ENCODE measurements around the gene ZNF506. TPM values are rescaled to one million over a fixed set of nuclear protein-coding genes. Genes with fewer than 3 reads are reported as not detected.
"Not testable (repeated sequence)": the region's sequence is repeated elsewhere in the genome, so short reads cannot be mapped to it uniquely, and the experiment has no call there.

The ZNF506 gene
- polyA plus RNA-seq, 4 donors: 2.5 to 27.7 (median 4.7) TPM

DNA sequence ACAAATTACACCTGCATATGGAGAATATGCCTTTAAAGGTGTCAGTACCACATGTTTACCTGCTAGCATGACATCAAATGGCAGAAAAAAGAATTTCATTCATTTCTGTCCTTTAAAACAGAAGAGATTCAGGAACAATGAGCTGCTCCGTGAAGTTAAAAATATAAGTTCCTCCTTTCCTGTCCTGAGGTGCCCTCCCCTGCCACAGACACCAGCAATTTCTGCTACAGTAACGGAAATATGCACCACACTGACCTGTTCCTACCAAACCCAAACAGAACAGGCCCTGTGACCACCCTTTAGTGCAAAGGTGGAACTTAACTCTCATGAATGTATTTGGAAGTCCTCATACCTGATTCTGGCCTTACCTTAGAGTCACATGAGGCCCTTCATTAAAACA, 30.2 kb upstream of the ZNF506 start:
- not testable (repeated sequence) for H3K36me3 ChIP-seq (ENCODE audit: control insufficient read depth in 3 of 3, insufficient read depth in 2 of 3, low read depth in 1 of 3, low read length in 3 of 3); FAIRE-seq
- WGBS, 3 donors: 76 to 79% (median 77%) methylated on average over 2 of the region's 2 CpGs

DNA sequence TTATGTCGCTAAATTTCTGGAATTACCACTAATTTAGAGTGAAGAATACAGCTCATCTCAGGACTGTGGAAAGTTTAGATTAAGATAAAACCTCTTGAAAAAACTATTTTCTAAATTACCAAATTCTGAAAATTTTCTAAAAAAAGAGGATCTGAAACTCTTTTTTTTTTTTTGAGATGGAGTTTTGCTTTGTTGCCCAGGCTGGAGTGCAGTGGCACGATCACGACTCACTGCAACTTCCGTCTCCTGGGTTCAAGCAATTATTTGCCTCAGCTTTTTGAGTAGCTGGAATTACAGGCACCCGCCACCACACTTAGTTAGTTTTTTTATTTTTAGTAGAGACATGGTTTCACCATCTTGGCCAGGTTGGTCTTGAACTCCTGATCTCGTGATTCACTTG, 27.5 kb upstream of the ZNF506 start:
- H3K4me3 ChIP-seq (ENCODE audit: low read depth in 1 of 3, low read length in 3 of 3): no peak overlapping the region
- H3K36me3 ChIP-seq (ENCODE audit: control insufficient read depth in 3 of 3, insufficient read depth in 2 of 3, low read depth in 1 of 3, low read length in 3 of 3): no peaks in the 10 kb centered on the region
- no peak for FAIRE-seq
- no peak overlapping the region for H3K27ac ChIP-seq (ENCODE audit: low read depth in 1 of 3, low read length in 2 of 3)
- 82 to 91% (median 88%) methylated on average over 6 of the region's 6 CpGs for whole genome bisulfite sequencing, 3 donors
- H3K9me3 ChIP-seq (ENCODE audit: control insufficient read depth in 2 of 2, insufficient read depth in 1 of 2, low read depth in 1 of 2, low read length in 1 of 2): peaks cover 0 to 13% of the 10 kb centered on the region in 2 donors
- no peaks in the 10 kb centered on the region for H3K4me1 ChIP-seq (ENCODE audit: control insufficient read depth in 3 of 3, insufficient read depth in 2 of 3, low read depth in 1 of 3, low read length in 2 of 3)
- no peaks in the 10 kb centered on the region for H3K27me3 ChIP-seq (ENCODE audit: control insufficient read depth in 3 of 3, insufficient read depth in 3 of 3, low read length in 3 of 3)
- DNase-seq: no peak

More for the DNA sequence above, 30.2 kb upstream of the ZNF506 start:
- not testable (repeated sequence) for H3K4me1 ChIP-seq (ENCODE audit: control insufficient read depth in 3 of 3, insufficient read depth in 2 of 3, low read depth in 1 of 3, low read length in 2 of 3); H3K4me3 ChIP-seq (ENCODE audit: low read depth in 1 of 3, low read length in 3 of 3); H3K27me3 ChIP-seq (ENCODE audit: control insufficient read depth in 3 of 3, insufficient read depth in 3 of 3, low read length in 3 of 3); H3K27ac ChIP-seq (ENCODE audit: low read depth in 1 of 3, low read length in 2 of 3); DNase-seq; H3K9me3 ChIP-seq (ENCODE audit: control insufficient read depth in 2 of 2, insufficient read depth in 1 of 2, low read depth in 1 of 2, low read length in 1 of 2)

DNA sequence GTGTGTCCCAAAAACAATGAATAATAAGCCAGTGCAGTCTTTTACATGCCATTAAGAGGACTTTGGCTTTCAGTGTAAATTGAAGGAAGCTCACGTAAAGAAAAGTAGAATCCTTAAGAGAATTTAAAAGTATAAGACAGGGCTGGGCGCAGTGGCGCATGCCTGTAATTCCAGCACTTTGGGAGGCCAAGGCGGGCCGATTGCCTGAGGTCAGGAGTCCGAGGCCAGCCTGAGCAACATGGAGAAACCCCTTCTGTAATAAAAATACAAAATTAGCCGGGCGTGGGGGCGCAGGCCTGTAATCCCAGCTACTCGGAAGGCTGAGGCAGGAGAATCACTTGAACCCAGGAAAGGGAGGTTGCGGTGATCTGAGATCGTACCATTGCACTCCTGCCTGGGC, 26.2 kb upstream of the ZNF506 start:
- H3K4me1 ChIP-seq (ENCODE audit: control insufficient read depth in 3 of 3, insufficient read depth in 2 of 3, low read depth in 1 of 3, low read length in 2 of 3): no peaks in the 10 kb centered on the region
- H3K9me3 ChIP-seq (ENCODE audit: control insufficient read depth in 2 of 2, insufficient read depth in 1 of 2, low read depth in 1 of 2, low read length in 1 of 2): peaks cover 0 to 19% of the 10 kb centered on the region in 2 donors
- no peak overlapping the region for H3K27ac ChIP-seq (ENCODE audit: low read depth in 1 of 3, low read length in 2 of 3)
- H3K27me3 ChIP-seq (ENCODE audit: control insufficient read depth in 3 of 3, insufficient read depth in 3 of 3, low read length in 3 of 3): no peaks in the 10 kb centered on the region
- FAIRE-seq (no peak), DNase-seq (no peak)
- no peak overlapping the region for H3K4me3 ChIP-seq (ENCODE audit: low read depth in 1 of 3, low read length in 3 of 3)
- H3K36me3 ChIP-seq (ENCODE audit: control insufficient read depth in 3 of 3, insufficient read depth in 2 of 3, low read depth in 1 of 3, low read length in 3 of 3): no peaks in the 10 kb centered on the region
- WGBS, 3 donors: 95 to 97% (median 96%) methylated on average over 12 of the region's 12 CpGs

DNA sequence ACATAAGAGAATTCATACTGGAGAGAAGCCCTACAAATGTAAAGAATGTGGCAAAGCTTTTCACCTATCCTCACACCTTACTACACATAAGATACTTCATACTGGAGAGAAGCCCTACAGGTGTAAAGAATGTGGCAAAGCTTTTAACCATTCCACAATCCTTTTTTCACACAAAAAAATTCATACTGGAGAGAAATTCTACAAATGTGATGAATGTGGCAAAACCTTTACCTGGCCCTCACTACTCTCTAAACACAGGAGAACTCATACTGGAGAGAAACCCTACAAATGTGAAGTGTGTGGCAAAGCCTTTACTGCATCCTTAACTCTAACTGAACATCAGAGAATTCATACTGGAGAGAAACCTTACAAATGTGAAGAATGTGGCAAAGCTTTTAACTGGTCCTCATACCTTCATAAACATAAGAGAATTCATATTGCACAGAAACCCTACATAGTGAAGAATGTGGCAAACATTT, 14.0 kb upstream of the ZNF506 start:
- FAIRE-seq (no peak), DNase-seq (no peak)
- H3K36me3 ChIP-seq (ENCODE audit: control insufficient read depth in 3 of 3, insufficient read depth in 2 of 3, low read depth in 1 of 3, low read length in 3 of 3): no peaks in the 10 kb centered on the region
- H3K27me3 ChIP-seq (ENCODE audit: control insufficient read depth in 3 of 3, insufficient read depth in 3 of 3, low read length in 3 of 3): no peaks in the 10 kb centered on the region
- no peak overlapping the region for H3K4me3 ChIP-seq (ENCODE audit: low read depth in 1 of 3, low read length in 3 of 3)
- H3K9me3 ChIP-seq (ENCODE audit: control insufficient read depth in 2 of 2, insufficient read depth in 1 of 2, low read depth in 1 of 2, low read length in 1 of 2): peaks cover 5 to 31% of the 10 kb centered on the region in 2 donors
- no peaks in the 10 kb centered on the region for H3K4me1 ChIP-seq (ENCODE audit: control insufficient read depth in 3 of 3, insufficient read depth in 2 of 3, low read depth in 1 of 3, low read length in 2 of 3)
- no peak overlapping the region for H3K27ac ChIP-seq (ENCODE audit: low read depth in 1 of 3, low read length in 2 of 3)

- DNase-seq: no peak
- H3K36me3 ChIP-seq (ENCODE audit: control insufficient read depth in 3 of 3, insufficient read depth in 2 of 3, low read depth in 1 of 3, low read length in 3 of 3): no peaks in the 10 kb centered on the region
- peaks cover 5 to 45% of the 10 kb centered on the region in 2 donors for H3K9me3 ChIP-seq (ENCODE audit: control insufficient read depth in 2 of 2, insufficient read depth in 1 of 2, low read depth in 1 of 2, low read length in 1 of 2)
- no peaks in the 10 kb centered on the region for H3K27me3 ChIP-seq (ENCODE audit: control insufficient read depth in 3 of 3, insufficient read depth in 3 of 3, low read length in 3 of 3)
- WGBS, 3 donors: 93 to 96% (median 94%) methylated on average over 11 of the region's 11 CpGs
- no peak overlapping the region for H3K27ac ChIP-seq (ENCODE audit: low read depth in 1 of 3, low read length in 2 of 3)
- no peak for FAIRE-seq
- no peak overlapping the region for H3K4me3 ChIP-seq (ENCODE audit: low read depth in 1 of 3, low read length in 3 of 3)
- no peaks in the 10 kb centered on the region for H3K4me1 ChIP-seq (ENCODE audit: control insufficient read depth in 3 of 3, insufficient read depth in 2 of 3, low read depth in 1 of 3, low read length in 2 of 3)
Observed at GRCh38 chr19:19826875-19827274, 5.3 kb upstream of the ZNF506 start.

DNA sequence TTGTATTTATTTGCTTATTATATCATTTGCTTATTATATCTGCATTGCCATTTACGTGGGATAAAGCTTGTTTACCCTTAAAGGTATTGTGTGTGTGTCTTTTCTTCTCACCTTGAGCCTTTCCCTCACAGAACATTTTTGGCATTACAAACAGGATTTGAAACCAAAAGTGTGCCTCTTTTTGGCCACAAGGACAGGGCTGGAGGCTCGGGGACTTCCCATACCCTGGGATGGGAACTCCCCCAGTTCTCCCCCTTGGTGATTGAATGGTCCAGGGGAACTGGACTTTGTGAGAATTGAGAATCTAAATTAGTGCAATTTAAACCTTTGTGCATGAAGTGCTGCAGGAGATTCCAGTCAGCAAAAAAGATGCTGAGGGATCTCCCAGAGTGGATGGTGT, 2.4 kb upstream of the ZNF506 start:
- H3K4me3 ChIP-seq (ENCODE audit: low read depth in 1 of 3, low read length in 3 of 3): no peak overlapping the region
- peaks cover 0 to 35% of the 10 kb centered on the region in 2 donors for H3K9me3 ChIP-seq (ENCODE audit: control insufficient read depth in 2 of 2, insufficient read depth in 1 of 2, low read depth in 1 of 2, low read length in 1 of 2)
- no peak overlapping the region for H3K27ac ChIP-seq (ENCODE audit: low read depth in 1 of 3, low read length in 2 of 3)
- FAIRE-seq (no peak), DNase-seq (no peak)
- no peaks in the 10 kb centered on the region for H3K27me3 ChIP-seq (ENCODE audit: control insufficient read depth in 3 of 3, insufficient read depth in 3 of 3, low read length in 3 of 3)
- no peaks in the 10 kb centered on the region for H3K4me1 ChIP-seq (ENCODE audit: control insufficient read depth in 3 of 3, insufficient read depth in 2 of 3, low read depth in 1 of 3, low read length in 2 of 3)
- peaks cover 1 to 3% (median 2%) of the 10 kb centered on the region in 3 donors for H3K36me3 ChIP-seq (ENCODE audit: control insufficient read depth in 3 of 3, insufficient read depth in 2 of 3, low read depth in 1 of 3, low read length in 3 of 3)
- 70 to 78% (median 77%) methylated on average over 2 of the region's 2 CpGs for WGBS, 3 donors

DNA sequence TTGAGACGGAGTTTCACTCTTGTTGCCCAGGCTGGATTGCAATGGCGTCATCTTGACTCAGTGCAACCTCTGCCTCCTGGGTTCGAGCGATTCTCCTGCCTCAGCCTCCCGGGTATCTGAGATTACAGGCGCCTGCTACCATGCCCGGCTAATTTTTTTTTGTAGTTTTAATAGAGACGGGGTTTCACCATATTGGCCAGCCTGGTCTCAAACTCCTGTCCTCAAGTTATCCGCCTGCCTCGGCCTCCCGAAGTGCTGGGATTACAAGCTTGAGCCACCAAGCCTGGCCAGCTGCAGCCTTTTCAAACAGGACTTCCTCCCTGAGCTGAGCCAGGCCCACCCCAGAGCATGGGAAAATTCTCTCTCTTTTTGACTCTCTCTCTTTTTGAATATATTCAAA, 426 bp upstream of the ZNF506 start:
- H3K36me3 ChIP-seq (ENCODE audit: control insufficient read depth in 3 of 3, insufficient read depth in 2 of 3, low read depth in 1 of 3, low read length in 3 of 3); FAIRE-seq; H3K27me3 ChIP-seq (ENCODE audit: control insufficient read depth in 3 of 3, insufficient read depth in 3 of 3, low read length in 3 of 3); H3K4me1 ChIP-seq (ENCODE audit: control insufficient read depth in 3 of 3, insufficient read depth in 2 of 3, low read depth in 1 of 3, low read length in 2 of 3): not testable (repeated sequence)
- Histone ChIP-seq H3K27ac (ENCODE audit: low read depth in 1 of 3, low read length in 2 of 3) (peak overlapping the region; percentile 30 to 97 (median 62)), H3K9me3 (ENCODE audit: control insufficient read depth in 2 of 2, insufficient read depth in 1 of 2, low read depth in 1 of 2, low read length in 1 of 2) (peaks cover 0 to 40% of the 10 kb centered on the region in 2 donors), H3K4me3 (ENCODE audit: low read depth in 1 of 3, low read length in 3 of 3) (peak overlapping the region in 2 of 3 donors; percentile 66 to 87)
- 3 to 11% (median 7%) methylated on average over 11 of the region's 11 CpGs for WGBS, 3 donors
- DNase-seq: peak in 1 of 2 donors; percentile 32

DNA sequence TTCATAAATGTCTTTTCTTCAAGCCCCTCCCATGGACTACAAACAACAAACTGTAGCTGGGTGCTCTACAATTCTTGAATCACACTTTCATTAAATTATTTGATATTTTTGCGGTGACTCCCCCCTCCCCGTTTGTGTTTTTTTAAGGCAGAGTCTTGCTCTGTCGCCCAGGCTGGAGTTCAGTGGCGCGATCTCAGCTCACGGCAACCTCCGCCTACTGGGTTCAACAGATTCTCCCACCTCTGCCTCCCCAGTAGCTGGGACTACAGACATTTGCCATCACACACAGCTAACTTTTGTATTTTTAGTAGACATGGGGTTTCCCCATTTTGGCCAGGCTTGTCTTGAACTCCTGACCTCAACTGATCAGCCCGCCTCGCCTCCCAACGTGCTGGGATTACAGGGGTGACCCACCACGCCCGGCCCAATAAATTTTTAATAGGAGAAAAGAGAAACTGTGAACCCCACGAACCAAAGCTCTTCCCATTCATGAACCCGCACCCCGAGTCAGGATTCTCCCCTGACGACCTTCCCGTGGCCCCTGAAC, 703 bp downstream of the ZNF506 start:
- peaks cover 2 to 12% (median 6%) of the 10 kb centered on the region in 3 donors for H3K36me3 ChIP-seq (ENCODE audit: control insufficient read depth in 3 of 3, insufficient read depth in 2 of 3, low read depth in 1 of 3, low read length in 3 of 3)
- H3K9me3 ChIP-seq (ENCODE audit: control insufficient read depth in 2 of 2, insufficient read depth in 1 of 2, low read depth in 1 of 2, low read length in 1 of 2): peaks cover 0 to 48% of the 10 kb centered on the region in 2 donors
- peak overlapping the region; percentile 65 to 87 (median 66) for H3K4me3 ChIP-seq (ENCODE audit: low read depth in 1 of 3, low read length in 3 of 3)
- no peak for DNase-seq
- H3K4me1 ChIP-seq (ENCODE audit: control insufficient read depth in 3 of 3, insufficient read depth in 2 of 3, low read depth in 1 of 3, low read length in 2 of 3): peaks cover 0 to 2% (median 0%) of the 10 kb centered on the region in 3 donors
- H3K27me3 ChIP-seq (ENCODE audit: control insufficient read depth in 3 of 3, insufficient read depth in 3 of 3, low read length in 3 of 3): no peaks in the 10 kb centered on the region
- peak overlapping the region; percentile 70 to 98 (median 97) for H3K27ac ChIP-seq (ENCODE audit: low read depth in 1 of 3, low read length in 2 of 3)
- WGBS, 3 donors: 8 to 21% (median 21%) methylated on average over 17 of the region's 17 CpGs
- no peak for FAIRE-seq

- 79 to 85% (median 83%) methylated on average over 3 of the region's 3 CpGs for WGBS, 3 donors
- Histone ChIP-seq H3K27ac (ENCODE audit: low read depth in 1 of 3, low read length in 2 of 3) (no peak overlapping the region), H3K36me3 (ENCODE audit: control insufficient read depth in 3 of 3, insufficient read depth in 2 of 3, low read depth in 1 of 3, low read length in 3 of 3) (peaks cover 9 to 27% (median 12%) of the 10 kb centered on the region in 3 donors), H3K27me3 (ENCODE audit: control insufficient read depth in 3 of 3, insufficient read depth in 3 of 3, low read length in 3 of 3) (no peaks in the 10 kb centered on the region), H3K9me3 (ENCODE audit: control insufficient read depth in 2 of 2, insufficient read depth in 1 of 2, low read depth in 1 of 2, low read length in 1 of 2) (peaks cover 0 to 50% of the 10 kb centered on the region in 2 donors), H3K4me3 (ENCODE audit: low read depth in 1 of 3, low read length in 3 of 3) (no peak overlapping the region), H3K4me1 (ENCODE audit: control insufficient read depth in 3 of 3, insufficient read depth in 2 of 3, low read depth in 1 of 3, low read length in 2 of 3) (peaks cover 0 to 2% (median 0%) of the 10 kb centered on the region in 3 donors)
- DNase-seq (no peak), FAIRE-seq (no peak)
Observed at GRCh38 chr19:19817357-19817756, 4.2 kb downstream of the ZNF506 start.

Data from small intestine (tissue), 7 donors.